Stimulated activated naive CD8-positive, alpha-beta T cell treated with anti-CD3 and anti-CD28 coated beads, Interleukin-15, Interleukin-2, amounts not matched to agents 100 U/mL and 50 U/mL, for 24 hours (primary cell): ENCODE results near the gene ZNF37A.
"Not testable (repeated sequence)": the region's sequence is repeated elsewhere in the genome, so short reads cannot be mapped to it uniquely, and the experiment has no call there.

ENCODE experiments used
- ATAC-seq: fragments of 150-1000 bp; cut with Tn5 transposase; one replicate; pipeline ENCODE4 v1.10.0; 2021
- DNase-seq: peaks from one replicate; pipeline ENCODE4 v3.0.0; 2021

The ZNF37A gene

DNA sequence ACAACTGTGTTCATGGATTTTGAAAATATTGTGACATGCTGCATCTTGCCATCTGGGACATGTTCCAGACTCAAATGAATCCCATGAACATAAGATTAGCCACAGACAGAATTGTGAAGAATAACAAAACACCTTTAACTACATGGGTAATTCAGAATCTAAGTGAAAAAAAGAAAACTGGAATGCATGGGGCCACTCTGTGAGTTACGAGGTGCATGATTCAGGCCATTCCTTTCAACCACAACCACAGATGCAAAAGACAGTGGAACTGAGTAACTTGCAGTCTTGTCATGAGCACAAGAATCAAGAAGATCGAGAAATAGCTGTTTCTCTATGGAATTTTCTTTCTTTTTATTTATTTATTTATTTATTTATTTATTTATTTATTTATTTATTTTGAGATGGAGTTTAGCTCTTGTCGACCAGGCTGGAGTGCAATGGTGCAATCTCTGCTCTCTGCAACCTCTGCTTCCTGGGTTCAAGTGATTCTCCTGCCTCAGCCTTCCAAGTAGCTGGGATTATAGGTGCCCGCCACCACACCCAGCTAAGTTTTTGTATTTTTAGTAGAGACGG, 56.8 kb downstream of the ZNF37A start:
- ATAC-seq, DNase-seq: not testable (repeated sequence)

- DNase-seq, result no peak
- no peak for ATAC-seq
Observed at GRCh38 chr10:38156416-38157269, 62.5 kb downstream of the ZNF37A start.

DNA sequence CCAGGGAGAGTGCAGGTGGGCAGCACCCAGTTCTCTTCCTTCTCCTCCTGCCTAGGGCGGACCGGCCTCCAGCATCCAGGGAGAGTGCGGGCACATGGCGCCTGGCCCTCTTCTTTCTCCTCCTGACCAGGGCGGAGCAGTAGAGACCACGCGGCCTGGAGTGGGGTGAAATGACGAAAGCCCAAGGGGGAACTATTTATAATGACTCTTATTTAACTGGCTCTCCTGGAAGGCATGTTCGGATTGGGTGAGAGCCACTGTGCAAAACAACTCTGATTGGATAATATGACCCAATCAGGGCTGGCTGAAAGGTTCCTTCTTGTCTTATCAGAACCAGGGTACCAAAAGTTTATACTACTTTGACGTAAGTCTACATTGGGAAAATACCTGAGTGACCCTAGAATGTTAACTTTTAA, 63.1 kb downstream of the ZNF37A start:
- ATAC-seq, result no peak
- DNase-seq, result no peak

GRCh38 chr10:38159004-38159403, 64.9 kb downstream of the ZNF37A start:
- ATAC-seq (no peak), DNase-seq (no peak)

DNA sequence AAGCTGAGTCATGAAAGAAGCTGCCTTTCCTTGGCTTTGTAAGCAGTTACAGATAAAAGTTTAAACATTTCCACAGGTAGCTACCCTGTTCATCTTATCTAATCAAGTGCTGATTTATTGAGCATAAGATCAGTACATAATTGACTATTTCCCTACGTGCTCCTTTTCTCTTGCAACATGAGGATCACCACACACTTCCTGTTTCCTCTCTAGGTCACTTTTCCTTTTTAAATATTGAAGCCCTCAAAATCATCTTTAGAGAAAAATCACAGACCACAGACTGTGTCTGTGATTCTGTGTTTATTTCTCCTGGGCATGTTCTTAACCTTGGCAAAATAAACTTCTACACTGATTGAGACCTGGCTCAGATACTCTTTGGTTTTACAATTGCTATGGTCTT, 69.5 kb downstream of the ZNF37A start:
- DNase-seq, result no peak
- ATAC-seq, result no peak

- ATAC-seq (no peak), DNase-seq (no peak)
Observed at GRCh38 chr10:38174336-38174735, 80.2 kb downstream of the ZNF37A start.

GRCh38 chr10:38184477-38184876, 90.3 kb downstream of the ZNF37A start:
- no peak for DNase-seq

More at GRCh38 chr10:38184477-38184876, 90.3 kb downstream of the ZNF37A start:
- ATAC-seq, result no peak
